T-helper 1 cell treated with Interleukin-12 subunit alpha and Interleukin-12 subunit beta and Interleukin-4 antibody, amounts not matched to agents 30 ng/mL and 1 ng/mL, for 36 hours (primary cell): ENCODE results near the gene NEFH. TPM values are rescaled to one million over a fixed set of nuclear protein-coding genes. Genes with fewer than 3 reads are reported as not detected.
"Not testable (repeated sequence)": the region's sequence is repeated elsewhere in the genome, so short reads cannot be mapped to it uniquely, and the experiment has no call there.

Source experiments
- intact Hi-C: fragments of 100-400 bp; cut with micrococcal nuclease; formaldehyde crosslinking; loops from one replicate; pipeline ENCODE4 v1.15.1; 2024
- total RNA-seq: library from RNA; stranded (reverse); gene quantifications from 2 replicates; pipeline ENCODE4 v1.2.3, GENCODE V29; 2022

Gene NEFH
- total RNA-seq, 1 donor from 2014 or later = 3.2 TPM

- intact Hi-C loops = no loop called here
These were observed 18.8 kb upstream of the NEFH start for GRCh38 chr22:29461263-29461662.

GRCh38 chr22:29463629-29464028 lies 16.4 kb upstream of the NEFH start:
- intact Hi-C loops = no loop called here

- intact Hi-C loops = no loop called here
These were observed 15.4 kb upstream of the NEFH start for GRCh38 chr22:29464581-29464980.

GRCh38 chr22:29469755-29470154 lies 10.3 kb upstream of the NEFH start:
- intact Hi-C loops = loop anchor here (1.0 to 5.0 kb wide), 4 partner anchors 55 to 798 kb away; partner anchors contain the start of genes NIPSNAP1 and OSM

- intact Hi-C loops = loop anchor here (1.0 to 5.0 kb wide), 4 partner anchors 54 to 797 kb away; partner anchors contain the start of genes NIPSNAP1 and OSM
These were observed 9.7 kb upstream of the NEFH start for GRCh38 chr22:29470159-29470855.

GRCh38 chr22:29473001-29473400 lies 7.0 kb upstream of the NEFH start:
- intact Hi-C loops = loop anchor here (5.0 kb wide), 1 partner anchor 794 kb away; the partner anchor contains the start of gene OSM

GRCh38 chr22:29475550-29475949 lies 4.5 kb upstream of the NEFH start:
- intact Hi-C loops = no loop called here

- intact Hi-C loops = no loop called here
These were observed 3.9 kb upstream of the NEFH start for GRCh38 chr22:29476116-29476515.

GRCh38 chr22:29477723-29478318 lies 2.2 kb upstream of the NEFH start:
- intact Hi-C loops = no loop called here

- intact Hi-C loops = no loop called here
These were observed 1.4 kb upstream of the NEFH start for GRCh38 chr22:29478326-29479276.

- intact Hi-C loops = no loop called here
These were observed 169 bp downstream of the NEFH start for GRCh38 chr22:29480262-29480511.

- intact Hi-C loops = no loop called here
These were observed 670 bp downstream of the NEFH start for GRCh38 chr22:29480512-29481264.

GRCh38 chr22:29481265-29482000 lies 1.4 kb downstream of the NEFH start:
- intact Hi-C loops = no loop called here

- intact Hi-C loops = no loop called here
These were observed 2.2 kb downstream of the NEFH start for GRCh38 chr22:29482253-29482652.

GRCh38 chr22:29482726-29483125 lies 2.7 kb downstream of the NEFH start:
- intact Hi-C loops = no loop called here

- intact Hi-C loops = no loop called here
These were observed 3.2 kb downstream of the NEFH start for GRCh38 chr22:29483254-29483653.

GRCh38 chr22:29484642-29485041 lies 4.6 kb downstream of the NEFH start:
- intact Hi-C loops = no loop called here

GRCh38 chr22:29485448-29485847 lies 5.4 kb downstream of the NEFH start:
- intact Hi-C loops = no loop called here

GRCh38 chr22:29487426-29487986 lies 7.5 kb downstream of the NEFH start:
- intact Hi-C loops = no loop called here

- intact Hi-C loops = not testable (repeated sequence)
These were observed 9.2 kb downstream of the NEFH start for GRCh38 chr22:29489127-29489780.
